HepG2 (cell line): ENCODE measurements around the gene FHL3. TPM values are rescaled to one million over a fixed set of nuclear protein-coding genes. Genes with fewer than 3 reads are reported as not detected.

ENCODE experiments used
- DBP ChIP-seq: sonication (generic); formaldehyde crosslinking; IDR thresholded peaks from 2 replicates; pipeline ENCODE4 v1.4.0; 2020; ENCODE audit warnings: missing genetic modification reagents; ENCODE audit errors: not compliant biosample characterization
- HIC2 ChIP-seq: sonication (generic); formaldehyde crosslinking; IDR thresholded peaks from 2 replicates; pipeline ENCODE4 v1.9.0; 2022; ENCODE audit warnings: low read depth, missing genetic modification reagents
- MAF1 ChIP-seq: sonication (generic); formaldehyde crosslinking; IDR thresholded peaks from 2 replicates; pipeline ENCODE4 v1.5.0; 2020; ENCODE audit warnings: missing genetic modification reagents, borderline replicate concordance
- MIER3 ChIP-seq: IDR thresholded peaks from 2 replicates; pipeline ENCODE4 v1.6.1; 2016; ENCODE audit warnings: missing compliant biosample characterization, borderline replicate concordance
- MLLT10 ChIP-seq: sonication (generic); formaldehyde crosslinking; IDR thresholded peaks from 2 replicates; pipeline ENCODE4 v1.4.0; 2020; ENCODE audit warnings: missing genetic modification reagents
- MYC ChIP-seq: sonication (generic); formaldehyde crosslinking; IDR thresholded peaks from 2 replicates; pipeline ENCODE4 v1.9.0; 2021; ENCODE audit warnings: missing genetic modification reagents, borderline replicate concordance
- NCOA2 ChIP-seq: sonication (generic); formaldehyde crosslinking; IDR thresholded peaks from 2 replicates; pipeline ENCODE4 v1.8.0; 2022; ENCODE audit warnings: inconsistent platforms
- NCOA5 ChIP-seq: sonication (generic); formaldehyde crosslinking; IDR thresholded peaks from 2 replicates; pipeline ENCODE4 v1.4.0; 2020; ENCODE audit warnings: missing genetic modification reagents
- POGZ ChIP-seq: sonication (generic); formaldehyde crosslinking; IDR thresholded peaks from 2 replicates; pipeline ENCODE4 v1.4.0; 2020; ENCODE audit warnings: mild to moderate bottlenecking, missing genetic modification reagents
- TRAFD1 ChIP-seq: sonication (generic); formaldehyde crosslinking; IDR thresholded peaks from 2 replicates; pipeline ENCODE4 v1.5.1; 2020; ENCODE audit warnings: missing genetic modification reagents, mild to moderate bottlenecking, borderline replicate concordance
- TRIM24 ChIP-seq: sonication (generic); formaldehyde crosslinking; IDR thresholded peaks from 2 replicates; pipeline ENCODE4 v1.8.0; 2022; ENCODE audit warnings: mild to moderate bottlenecking, missing genetic modification reagents
- ZFP1 ChIP-seq: IDR thresholded peaks from 2 replicates; pipeline ENCODE4 v1.6.1; 2016
- ZFP41 ChIP-seq: sonication (generic); formaldehyde crosslinking; IDR thresholded peaks from 2 replicates; pipeline ENCODE4 v1.4.0; 2020; ENCODE audit warnings: mild to moderate bottlenecking, missing genetic modification reagents, borderline replicate concordance
- ZNF124 ChIP-seq: sonication (generic); formaldehyde crosslinking; IDR thresholded peaks from 2 replicates; pipeline ENCODE4 v1.4.0; 2020; ENCODE audit warnings: missing genetic modification reagents
- ZNF17 ChIP-seq: sonication (generic); formaldehyde crosslinking; IDR thresholded peaks from 2 replicates; pipeline ENCODE4 v1.5.0; 2020; ENCODE audit warnings: mild to moderate bottlenecking, missing genetic modification reagents
- ZNF274 ChIP-seq: sonication (generic); formaldehyde crosslinking; IDR thresholded peaks from 2 replicates; pipeline ENCODE4 v1.5.1; 2020; ENCODE audit warnings: mild to moderate bottlenecking, missing genetic modification reagents
- ZNF343 ChIP-seq: sonication (generic); formaldehyde crosslinking; IDR thresholded peaks from 2 replicates; pipeline ENCODE4 v1.4.0; 2020; ENCODE audit warnings: mild to moderate bottlenecking, missing genetic modification reagents
- ZNF513 ChIP-seq: sonication (generic); formaldehyde crosslinking; conservative IDR thresholded peaks from 2 replicates; pipeline ENCODE4 v1.5.0; 2020; ENCODE audit warnings: missing genetic modification reagents
- ZNF546 ChIP-seq: sonication (generic); formaldehyde crosslinking; conservative IDR thresholded peaks from 2 replicates; pipeline ENCODE4 v1.8.1; 2023; ENCODE audit warnings: mild to moderate bottlenecking, missing genetic modification reagents
- ZNF556 ChIP-seq: sonication (generic); formaldehyde crosslinking; IDR thresholded peaks from 2 replicates; pipeline ENCODE4 v1.4.0; 2020; ENCODE audit warnings: mild to moderate bottlenecking, missing genetic modification reagents, borderline replicate concordance
- polyA plus RNA-seq, 8 experiments: library from polyadenylated mRNA; depleted of rRNA in 3 of 8; stranded (reverse) in 7 of 8; unstranded in 1 of 8; fragments of >200 nt; fragmentation: Illumina TruSeq in 4 of 8; extraction: Trizol in 4 of 8; gene quantifications; 2 replicates each; pipeline versions ENCODE4 v1.2.1 to v1.2.3, GENCODE V29; 2011 to 2016; ENCODE audit warnings: low read depth in 4 of 8, missing spikeins in 1 of 8, mixed read lengths in 1 of 8; ENCODE audit not compliant: insufficient read depth in 1 of 8
- total RNA-seq, 5 experiments: library from RNA; depleted of rRNA; stranded (reverse); fragments of >200 nt; fragmentation: Illumina TruSeq; extraction: Trizol; gene quantifications; 2 replicates each; pipeline ENCODE4 v1.2.3, GENCODE V29; 2016; ENCODE audit warnings: low read depth in 1 of 5

Gene FHL3
- total and polyA plus RNA-seq, 2 of the 13 experiments (the other 11 are each of a cell fraction or from before 2014, with no cell fraction given) = 2.8 to 6.6 TPM

- no peak for TF ChIP-seq ZNF513
- TF ChIP-seq DBP (CRISPR knock-in tag) = no peak
- TF ChIP-seq POGZ (CRISPR knock-in tag) = no peak
- TF ChIP-seq ZNF556 (CRISPR knock-in tag) = no peak
- TF ChIP-seq ZNF274 (CRISPR knock-in tag) = peak; percentile 45; the same call in 1 of the 2 replicates
- TF ChIP-seq ZNF546 (CRISPR knock-in tag) = no peak
- no peak for TF ChIP-seq ZNF17 (CRISPR knock-in tag)
- TF ChIP-seq ZNF124 (CRISPR knock-in tag) = no peak
- TF ChIP-seq MYC (CRISPR knock-in tag) = 0 out of 2 replicates have a peak, but pooled peaks have one; percentile 30
- no peak for TF ChIP-seq TRAFD1 (CRISPR knock-in tag)
- no peak for TF ChIP-seq ZNF343 (CRISPR knock-in tag)
- no peak for TF ChIP-seq ZFP41 (CRISPR knock-in tag)
- TF ChIP-seq TRIM24 (CRISPR knock-in tag) = no peak
- TF ChIP-seq ZFP1 (CRISPR knock-in tag) = no peak
- no peak for TF ChIP-seq MIER3 (CRISPR knock-in tag)
- TF ChIP-seq MAF1 = no peak
- no peak for TF ChIP-seq HIC2 (CRISPR knock-in tag)
- no peak for TF ChIP-seq NCOA2
- no peak for TF ChIP-seq MLLT10 (CRISPR knock-in tag)
- TF ChIP-seq NCOA5 (CRISPR knock-in tag) = no peak
Measured at GRCh38 chr1:37999430-38000232, 5.7 kb downstream of the FHL3 start (continued).
